MCF 10A (cell line): ENCODE results near the gene CDK12. TPM values are rescaled to one million over a fixed set of nuclear protein-coding genes. Genes with fewer than 3 reads are reported as not detected.
"Not testable (repeated sequence)": the region's sequence is repeated elsewhere in the genome, so short reads cannot be mapped to it uniquely, and the experiment has no call there.

ENCODE experiments used
- BruUV-seq: library from RNA; stranded (reverse); fragments of 400-500 nt; replicated peaks from 2 replicates; lab custom pipeline; 2021; lab: Mats Ljungman, UMichigan
- CTCF ChIA-PET: fragments of 300-600 bp; sonication (Branson Sonifier 250); formaldehyde crosslinking; extraction: SDS; loops from one replicate; lab custom pipeline; 2021; ENCODE audit warnings: antibody characterized with exemption, inconsistent platforms; lab: Yijun Ruan, JAX
- POLR2A ChIA-PET: fragments of 300-600, 350-650 bp; sonication (Branson Sonifier 250); formaldehyde crosslinking; extraction: SDS; loops from one replicate; lab custom pipeline; 2020; ENCODE audit warnings: antibody characterized with exemption, inconsistent platforms; lab: Yijun Ruan, JAX
- DNase-seq: peaks from one replicate; pipeline ENCODE4 v3.0.0-alpha.2; 2018; ENCODE audit not compliant: unreplicated experiment
- H3K27ac Mint-ChIP-seq: one replicate; pipeline ENCODE4 v1.8.0; 2022; ENCODE audit warnings: mild to moderate bottlenecking, low read depth, mixed read lengths; ENCODE audit not compliant: unreplicated experiment
- H3K27me3 Mint-ChIP-seq: one replicate; pipeline ENCODE4 v1.8.0; 2022; ENCODE audit warnings: mixed read lengths; ENCODE audit not compliant: insufficient read depth, unreplicated experiment
- H3K36me3 Mint-ChIP-seq: one replicate; pipeline ENCODE4 v1.8.0; 2022; ENCODE audit warnings: mild to moderate bottlenecking, moderate library complexity, mixed read lengths; ENCODE audit not compliant: insufficient read depth, unreplicated experiment
- H3K4me1 Mint-ChIP-seq: one replicate; pipeline ENCODE4 v1.8.0; 2022; ENCODE audit warnings: mixed read lengths; ENCODE audit not compliant: insufficient read depth, unreplicated experiment
- H3K4me3 Mint-ChIP-seq: one replicate; pipeline ENCODE4 v1.8.0; 2022; ENCODE audit warnings: mild to moderate bottlenecking, moderate library complexity, mixed read lengths; ENCODE audit not compliant: unreplicated experiment
- H3K9me3 Mint-ChIP-seq: one replicate; pipeline ENCODE4 v1.8.0; 2022; ENCODE audit warnings: mixed read lengths; ENCODE audit not compliant: unreplicated experiment
- intact Hi-C: fragments of 100-400 bp; cut with micrococcal nuclease; formaldehyde crosslinking; loops from 2 replicates; pipeline ENCODE4 v1.14.1; 2022
- total RNA-seq: library from RNA; stranded (reverse); gene quantifications from 2 replicates; pipeline ENCODE4 v1.2.3, GENCODE V29; 2022
- TF ChIP-seq, protein P1 (sequence below): fragments of 200-600 bp; IDR thresholded peaks from one replicate; pipeline ENCODE4 v1.8.0; 2022; ENCODE audit warnings: antibody characterized with exemption, mild to moderate bottlenecking; ENCODE audit not compliant: unreplicated experiment

CDK12 gene
- total RNA-seq, 1 experiment from 2014 or later, result 71.1 TPM

DNA sequence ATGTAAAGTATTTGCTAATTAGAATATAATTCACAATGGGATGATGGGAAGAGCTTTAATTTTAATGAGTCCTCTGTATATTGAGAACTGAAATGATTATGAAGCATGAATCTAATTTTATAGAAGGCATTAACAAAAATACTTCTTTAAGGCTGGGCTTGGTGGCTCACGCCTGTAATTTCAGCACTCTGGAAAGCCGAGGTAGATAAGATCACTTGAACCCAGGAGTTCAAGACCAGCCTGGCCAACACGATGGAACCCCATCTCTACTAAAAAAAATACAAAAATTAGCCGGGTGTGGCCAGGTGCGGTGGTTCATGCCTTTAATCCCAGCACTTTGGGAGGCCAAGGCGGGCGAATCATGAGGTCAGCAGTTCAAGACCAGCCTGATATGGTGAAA, 12.0 kb downstream of the CDK12 start:
- no peak overlapping the region for H3K4me3 Mint-ChIP-seq
- H3K27ac Mint-ChIP-seq, result no peak overlapping the region
- TF ChIP-seq, protein P1, sequence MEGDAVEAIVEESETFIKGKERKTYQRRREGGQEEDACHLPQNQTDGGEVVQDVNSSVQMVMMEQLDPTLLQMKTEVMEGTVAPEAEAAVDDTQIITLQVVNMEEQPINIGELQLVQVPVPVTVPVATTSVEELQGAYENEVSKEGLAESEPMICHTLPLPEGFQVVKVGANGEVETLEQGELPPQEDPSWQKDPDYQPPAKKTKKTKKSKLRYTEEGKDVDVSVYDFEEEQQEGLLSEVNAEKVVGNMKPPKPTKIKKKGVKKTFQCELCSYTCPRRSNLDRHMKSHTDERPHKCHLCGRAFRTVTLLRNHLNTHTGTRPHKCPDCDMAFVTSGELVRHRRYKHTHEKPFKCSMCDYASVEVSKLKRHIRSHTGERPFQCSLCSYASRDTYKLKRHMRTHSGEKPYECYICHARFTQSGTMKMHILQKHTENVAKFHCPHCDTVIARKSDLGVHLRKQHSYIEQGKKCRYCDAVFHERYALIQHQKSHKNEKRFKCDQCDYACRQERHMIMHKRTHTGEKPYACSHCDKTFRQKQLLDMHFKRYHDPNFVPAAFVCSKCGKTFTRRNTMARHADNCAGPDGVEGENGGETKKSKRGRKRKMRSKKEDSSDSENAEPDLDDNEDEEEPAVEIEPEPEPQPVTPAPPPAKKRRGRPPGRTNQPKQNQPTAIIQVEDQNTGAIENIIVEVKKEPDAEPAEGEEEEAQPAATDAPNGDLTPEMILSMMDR, result no peak
- H3K36me3 Mint-ChIP-seq, result peaks cover 76% of the 10 kb centered on the region
- H3K4me1 Mint-ChIP-seq, result no peaks in the 10 kb centered on the region
- no peaks in the 10 kb centered on the region for H3K27me3 Mint-ChIP-seq
- BruUV-seq, result no TSS peak
- intact Hi-C loops, result no loop called here
- H3K9me3 Mint-ChIP-seq, result no peaks in the 10 kb centered on the region
- ChIA-PET CTCF (no interaction called here), POLR2A (interaction anchor here (0.6 to 1.8 kb wide), 3 partner anchors 11 to 22 kb away, joined by 3 to 14 read pairs (median 6); partner anchors contain the start of genes CDK12 and MED1)
- DNase-seq, result no peak

DNA sequence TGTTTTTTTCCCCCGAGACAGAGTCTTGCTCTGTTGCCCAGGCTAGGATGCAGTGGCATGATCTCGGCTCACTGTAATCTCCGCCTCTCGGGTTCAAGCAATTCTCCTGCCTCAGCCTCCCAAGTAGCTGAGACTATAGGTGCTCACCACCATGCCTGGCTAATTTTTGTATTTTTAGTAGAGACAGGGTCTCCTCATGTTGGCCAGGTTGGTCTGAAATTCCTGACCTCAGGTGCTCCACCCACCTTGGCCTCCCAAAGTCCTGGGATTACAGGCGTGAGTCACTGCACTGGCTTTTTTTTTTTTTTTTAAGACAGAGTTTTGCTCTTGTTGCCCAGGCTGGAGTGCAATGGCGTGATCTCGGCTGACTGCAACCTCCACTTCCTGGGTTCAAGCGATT, 18.3 kb downstream of the CDK12 start:
- H3K4me3 Mint-ChIP-seq, BruUV-seq, H3K27ac Mint-ChIP-seq, intact Hi-C loops, H3K9me3 Mint-ChIP-seq, CTCF ChIA-PET, H3K4me1 Mint-ChIP-seq, H3K27me3 Mint-ChIP-seq: not testable (repeated sequence)
- POLR2A ChIA-PET, result interaction anchor here (0.6 to 7.6 kb wide), 5 partner anchors 18 to 647 kb away, joined by 3 to 53 read pairs (median 4); partner anchors contain the start of genes CDK12 and MED1
- DNase-seq, result peak; percentile 40
- H3K36me3 Mint-ChIP-seq, result peaks cover 76% of the 10 kb centered on the region

DNA sequence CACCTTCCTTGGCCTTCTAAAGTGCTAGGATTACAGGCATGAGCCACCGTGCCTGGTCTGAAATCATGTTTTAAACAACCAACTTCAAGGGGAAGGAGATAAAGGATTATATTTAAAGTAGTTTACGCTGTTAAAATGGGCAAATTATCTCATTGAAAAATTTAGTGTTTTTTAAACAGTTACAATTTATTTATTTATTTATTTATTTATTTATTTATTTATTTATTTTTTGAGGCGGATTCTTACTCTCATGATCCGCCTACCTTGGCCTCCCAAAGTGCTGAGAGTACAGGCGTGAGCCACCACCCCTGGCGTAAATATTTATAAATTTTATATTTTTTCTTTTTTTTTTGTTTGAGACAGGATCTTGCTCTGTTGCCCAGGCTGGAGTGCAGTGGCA, 22.2 kb downstream of the CDK12 start:
- no peak overlapping the region for H3K27ac Mint-ChIP-seq
- DNase-seq, result no peak
- TF ChIP-seq, protein P1, result no peak
- H3K27me3 Mint-ChIP-seq, result no peaks in the 10 kb centered on the region
- no peaks in the 10 kb centered on the region for H3K4me1 Mint-ChIP-seq
- no TSS peak for BruUV-seq
- ChIA-PET CTCF (interaction anchor here (0.6 kb wide), 1 partner anchor 42 kb away, joined by 3 read pairs; no protein-coding TSS in a partner anchor), POLR2A (interaction anchor here (1.0 to 1.1 kb wide), 2 partner anchors 20 to 22 kb away, joined by 3 read pairs; partner anchors contain the start of gene CDK12)
- intact Hi-C loops, result no loop called here
- peaks cover 56% of the 10 kb centered on the region for H3K36me3 Mint-ChIP-seq
- no peaks in the 10 kb centered on the region for H3K9me3 Mint-ChIP-seq
- no peak overlapping the region for H3K4me3 Mint-ChIP-seq

DNA sequence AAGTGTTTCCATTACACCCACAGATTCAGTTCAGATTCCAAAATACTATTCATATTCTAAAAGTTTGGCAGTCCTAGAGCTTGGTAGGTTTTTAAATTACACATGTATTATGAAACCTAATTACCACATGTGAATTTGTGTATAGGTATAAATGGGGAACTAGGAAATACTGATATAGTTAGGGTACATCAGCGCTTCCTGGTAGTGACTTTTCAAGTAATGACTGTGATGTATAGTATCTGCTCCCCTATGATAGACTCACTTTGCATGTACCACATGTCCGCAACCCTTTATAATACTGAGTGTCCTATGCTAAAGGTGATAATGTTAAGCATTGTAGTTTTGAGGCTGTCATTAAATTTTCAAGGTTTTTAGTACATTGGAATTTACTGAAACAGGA, 22.9 kb downstream of the CDK12 start:
- no peaks in the 10 kb centered on the region for H3K9me3 Mint-ChIP-seq
- no peaks in the 10 kb centered on the region for H3K4me1 Mint-ChIP-seq
- no TSS peak for BruUV-seq
- H3K36me3 Mint-ChIP-seq, result peaks cover 57% of the 10 kb centered on the region
- no peak overlapping the region for H3K27ac Mint-ChIP-seq
- H3K4me3 Mint-ChIP-seq, result no peak overlapping the region
- ChIA-PET CTCF (interaction anchor here (0.6 kb wide), 1 partner anchor 42 kb away, joined by 3 read pairs; no protein-coding TSS in a partner anchor), POLR2A (interaction anchor here (1.0 to 1.1 kb wide), 2 partner anchors 21 to 23 kb away, joined by 3 read pairs; partner anchors contain the start of gene CDK12)
- TF ChIP-seq, protein P1, result no peak
- no peaks in the 10 kb centered on the region for H3K27me3 Mint-ChIP-seq
- no peak for DNase-seq
- intact Hi-C loops, result no loop called here
